ENCODE results near the gene SELL. TPM values are rescaled to one million over a fixed set of nuclear protein-coding genes. Genes with fewer than 3 reads are reported as not detected.

The SELL gene
- total and polyA plus RNA-seq, 10 of the 15 experiments (the other 5 are each of a cell fraction or from before 2014, with no cell fraction given): 31.8 to 66.0 (median 50.9) TPM

DNA sequence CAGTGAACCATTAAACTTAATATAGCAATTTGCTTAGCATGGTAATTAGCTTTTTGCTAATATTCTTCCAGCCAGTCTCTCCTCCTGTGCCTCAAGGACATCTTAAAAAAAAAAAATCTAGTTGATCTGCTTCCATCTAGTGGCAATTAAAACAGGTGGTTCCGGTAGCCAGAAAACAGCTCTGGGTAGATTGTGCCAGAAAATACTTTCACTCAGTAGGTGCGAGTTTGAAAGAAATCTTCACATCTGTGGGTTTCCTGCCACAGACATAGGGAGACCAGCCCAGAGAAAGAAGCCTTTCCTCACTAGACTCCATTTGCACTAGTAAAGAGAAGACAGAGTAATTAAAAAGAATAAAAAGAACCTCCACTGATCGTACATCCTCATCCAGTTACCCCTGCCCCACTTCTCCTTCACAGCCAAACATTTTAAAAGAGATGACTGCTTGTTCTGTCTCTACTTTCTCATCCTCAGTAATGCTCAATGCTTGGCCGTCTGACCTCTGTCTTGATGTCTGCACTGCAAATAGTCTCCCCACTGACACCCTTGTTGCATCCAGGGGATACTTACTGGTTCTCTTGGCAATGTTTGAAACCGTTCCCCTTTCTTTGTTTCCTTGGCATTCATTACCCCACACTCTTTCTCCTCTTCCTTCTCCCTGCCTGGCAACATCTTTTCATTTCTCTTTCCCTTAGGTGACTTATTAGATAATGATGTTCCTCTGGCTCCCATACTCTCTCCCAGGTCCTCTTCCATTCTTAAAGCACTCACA lies 16.9 kb downstream of the SELL start (continued):
- no peak for TF ChIP-seq POLR2AphosphoS2 (IDR thresholded peaks at IDR 0.05; ENCODE audit: low read depth, low read length)
- TF ChIP-seq STAT3 (IDR thresholded peaks at IDR 0.05; ENCODE audit: low read depth, low read length): no peak
- no peak for TF ChIP-seq TAF1 (IDR thresholded peaks at IDR 0.05; ENCODE audit: borderline replicate concordance, low read depth, low read length)
- 0 out of 4 replicates have a peak, but pooled peaks of 1 of the 2 experiments have one; percentile 19 for TF ChIP-seq IKZF2 (IDR thresholded peaks at IDR 0.05)
- TF ChIP-seq RBBP5 (conservative IDR thresholded peaks at IDR 0.05): no peak
- no peak for TF ChIP-seq RB1 (IDR thresholded peaks at IDR 0.05; ENCODE audit: borderline replicate concordance)
- TF ChIP-seq NFXL1 (IDR thresholded peaks at IDR 0.05; ENCODE audit: borderline replicate concordance): no peak
- TF ChIP-seq DPF2 (IDR thresholded peaks at IDR 0.05): no peak
- no peak for TF ChIP-seq POLR2A (IDR thresholded peaks at IDR 0.05; ENCODE audit: low read depth, low read length)
- 0 out of 2 replicates have a peak, but pooled peaks have one; percentile 48 for TF ChIP-seq HDGF (IDR thresholded peaks at IDR 0.05)
- TF ChIP-seq MTA2 (IDR thresholded peaks at IDR 0.05; ENCODE audit: low read depth): no peak
- no peak for TF ChIP-seq NR2C2 (IDR thresholded peaks at IDR 0.05; ENCODE audit: borderline replicate concordance, control insufficient read depth, insufficient read length, low read depth)
- TF ChIP-seq YBX1 (IDR thresholded peaks at IDR 0.05): no peak
- no peak for TF ChIP-seq YY1 (IDR thresholded peaks at IDR 0.05; ENCODE audit: low read depth, low read length)
- 0 out of 2 replicates have a peak, but pooled peaks have one; percentile 21 for TF ChIP-seq NBN (IDR thresholded peaks at IDR 0.05)

Measured in GM12878 (cell line).